Suprapubic skin (tissue), 3 donors: ENCODE data around the gene ACOX1.

ENCODE experiments used
- POLR2AphosphoS5 ChIP-seq, 3 donors: sonication (generic); formaldehyde crosslinking; IDR thresholded peaks; one replicate each; pipeline ENCODE4 v1.6.1; 2017; ENCODE audit warnings: antibody characterized with exemption in 3 of 3
- TF ChIP-seq, protein P1 (sequence below), 2 donors: fragments of 200-600 bp in 1 of 2; fragments of 450-650 bp in 1 of 2; sonication (generic) in 1 of 2; IDR thresholded peaks; one replicate each; pipeline ENCODE4 v1.5.1; 2016 to 2019; ENCODE audit warnings: antibody characterized with exemption in 2 of 2, mild to moderate bottlenecking in 1 of 2, moderate library complexity in 1 of 2

DNA sequence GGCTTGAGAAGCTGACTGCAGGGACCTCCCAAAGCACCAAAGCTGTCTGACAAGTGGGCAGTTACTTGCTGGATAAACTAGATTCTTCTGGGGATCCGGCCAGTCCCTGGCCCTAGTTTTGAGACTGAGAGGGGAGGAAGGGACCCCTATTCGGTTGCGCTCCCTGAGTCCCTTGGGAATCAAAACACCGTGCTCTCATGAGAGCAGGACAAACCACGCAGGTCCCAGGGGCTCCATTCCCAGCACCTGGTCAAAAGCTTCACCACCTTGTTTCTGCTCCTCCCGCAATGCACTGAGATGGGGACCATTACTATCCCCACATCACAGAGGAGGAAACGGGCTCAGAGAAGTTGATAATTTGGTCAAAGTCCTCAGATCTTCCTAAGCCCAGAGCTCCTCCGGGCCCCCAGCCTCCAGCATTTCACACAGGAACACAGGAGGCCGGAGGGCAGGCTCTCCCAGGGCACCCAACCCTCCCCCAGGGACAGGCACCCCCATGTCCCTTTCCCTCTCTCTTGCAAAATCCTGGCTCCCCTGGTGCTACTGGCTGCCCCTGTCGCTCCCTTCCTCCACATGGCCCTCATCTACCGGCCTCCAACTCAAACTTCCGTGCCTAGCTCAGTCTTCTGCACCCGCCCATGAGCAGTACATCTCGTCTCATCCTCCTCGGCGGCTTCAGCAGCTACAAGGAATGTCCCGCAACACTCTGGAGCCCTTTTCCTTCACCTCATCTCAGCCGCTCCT, 85.5 kb downstream of the ACOX1 start:
- TF ChIP-seq, protein P1, sequence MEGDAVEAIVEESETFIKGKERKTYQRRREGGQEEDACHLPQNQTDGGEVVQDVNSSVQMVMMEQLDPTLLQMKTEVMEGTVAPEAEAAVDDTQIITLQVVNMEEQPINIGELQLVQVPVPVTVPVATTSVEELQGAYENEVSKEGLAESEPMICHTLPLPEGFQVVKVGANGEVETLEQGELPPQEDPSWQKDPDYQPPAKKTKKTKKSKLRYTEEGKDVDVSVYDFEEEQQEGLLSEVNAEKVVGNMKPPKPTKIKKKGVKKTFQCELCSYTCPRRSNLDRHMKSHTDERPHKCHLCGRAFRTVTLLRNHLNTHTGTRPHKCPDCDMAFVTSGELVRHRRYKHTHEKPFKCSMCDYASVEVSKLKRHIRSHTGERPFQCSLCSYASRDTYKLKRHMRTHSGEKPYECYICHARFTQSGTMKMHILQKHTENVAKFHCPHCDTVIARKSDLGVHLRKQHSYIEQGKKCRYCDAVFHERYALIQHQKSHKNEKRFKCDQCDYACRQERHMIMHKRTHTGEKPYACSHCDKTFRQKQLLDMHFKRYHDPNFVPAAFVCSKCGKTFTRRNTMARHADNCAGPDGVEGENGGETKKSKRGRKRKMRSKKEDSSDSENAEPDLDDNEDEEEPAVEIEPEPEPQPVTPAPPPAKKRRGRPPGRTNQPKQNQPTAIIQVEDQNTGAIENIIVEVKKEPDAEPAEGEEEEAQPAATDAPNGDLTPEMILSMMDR (IDR thresholded peaks at IDR 0.05), result no peak
- TF ChIP-seq POLR2AphosphoS5 (IDR thresholded peaks at IDR 0.05), result no peak
